Measurements from ENCODE around the gene FAM149B1. TPM values are rescaled to one million over a fixed set of nuclear protein-coding genes. Genes with fewer than 3 reads are reported as not detected.

Gene FAM149B1
- total RNA-seq, 1 donor from 2014 or later: 16.0 TPM

DNA sequence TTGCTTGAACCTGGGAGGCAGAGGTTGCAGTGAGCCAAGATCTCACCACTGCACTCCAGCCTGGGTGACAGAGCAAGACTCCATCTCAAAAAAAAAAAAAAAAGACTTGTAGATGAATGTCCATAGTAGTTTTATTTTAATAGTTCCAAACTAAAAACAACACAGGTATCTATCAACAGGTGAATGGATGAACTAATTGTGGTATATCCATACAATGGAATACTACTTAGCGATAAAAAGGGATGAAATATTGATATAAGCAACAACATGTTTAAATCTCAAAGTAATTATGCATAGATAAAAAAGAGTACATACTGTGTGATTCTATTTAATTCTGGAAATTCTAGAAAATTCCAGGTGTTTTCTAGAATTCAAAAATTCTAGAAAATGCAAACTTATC lies 122.0 kb downstream of the FAM149B1 start:
- Mint-ChIP-seq H3K27ac (no peak overlapping the region), H3K9me3 (peaks cover 9% of the 10 kb centered on the region), H3K27me3 (no peaks in the 10 kb centered on the region), H3K36me3 (ENCODE audit: low read depth) (peaks cover 3% of the 10 kb centered on the region), H3K4me1 (no peaks in the 10 kb centered on the region), H3K4me3 (no peak overlapping the region)
- TF ChIP-seq, protein P1, sequence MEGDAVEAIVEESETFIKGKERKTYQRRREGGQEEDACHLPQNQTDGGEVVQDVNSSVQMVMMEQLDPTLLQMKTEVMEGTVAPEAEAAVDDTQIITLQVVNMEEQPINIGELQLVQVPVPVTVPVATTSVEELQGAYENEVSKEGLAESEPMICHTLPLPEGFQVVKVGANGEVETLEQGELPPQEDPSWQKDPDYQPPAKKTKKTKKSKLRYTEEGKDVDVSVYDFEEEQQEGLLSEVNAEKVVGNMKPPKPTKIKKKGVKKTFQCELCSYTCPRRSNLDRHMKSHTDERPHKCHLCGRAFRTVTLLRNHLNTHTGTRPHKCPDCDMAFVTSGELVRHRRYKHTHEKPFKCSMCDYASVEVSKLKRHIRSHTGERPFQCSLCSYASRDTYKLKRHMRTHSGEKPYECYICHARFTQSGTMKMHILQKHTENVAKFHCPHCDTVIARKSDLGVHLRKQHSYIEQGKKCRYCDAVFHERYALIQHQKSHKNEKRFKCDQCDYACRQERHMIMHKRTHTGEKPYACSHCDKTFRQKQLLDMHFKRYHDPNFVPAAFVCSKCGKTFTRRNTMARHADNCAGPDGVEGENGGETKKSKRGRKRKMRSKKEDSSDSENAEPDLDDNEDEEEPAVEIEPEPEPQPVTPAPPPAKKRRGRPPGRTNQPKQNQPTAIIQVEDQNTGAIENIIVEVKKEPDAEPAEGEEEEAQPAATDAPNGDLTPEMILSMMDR (IDR thresholded peaks at IDR 0.05): no peak
- ChIA-PET CTCF (no interaction called here), POLR2A (no interaction called here)
- DNase-seq (no peak), ATAC-seq (ENCODE audit: low read depth) (no peak)
- intact Hi-C loops (cut with micrococcal nuclease): no loop called here

- no peak for DNase-seq
- TF ChIP-seq, protein P1 (IDR thresholded peaks at IDR 0.05): no peak
- Mint-ChIP-seq H3K27ac (no peak overlapping the region), H3K9me3 (peaks cover 9% of the 10 kb centered on the region), H3K4me3 (no peak overlapping the region), H3K36me3 (ENCODE audit: low read depth) (peaks cover 3% of the 10 kb centered on the region), H3K27me3 (peaks cover 2% of the 10 kb centered on the region), H3K4me1 (no peaks in the 10 kb centered on the region)
- ATAC-seq (ENCODE audit: low read depth): no peak
- ChIA-PET CTCF (interaction anchor here (0.7 kb wide), 1 partner anchor 29 kb away, joined by 3 read pairs; no protein-coding TSS in a partner anchor), POLR2A (no interaction called here)
- intact Hi-C loops (cut with micrococcal nuclease): no loop called here
Observed at GRCh38 chr10:73293461-73293860, 125.5 kb downstream of the FAM149B1 start.

Other genes with a start within 250 kb of the FAM149B1 start
- not detected in 2 replicates for gene PLA2G12B, start 213.3 kb upstream of the FAM149B1 start, total RNA-seq
- gene P4HA1, start 71.3 kb upstream of the FAM149B1 start, total RNA-seq: 19.8 and 20.5 TPM in 2 replicates
- 3.5 and 4.6 TPM in 2 replicates for gene NUDT13, start 57.7 kb upstream of the FAM149B1 start, total RNA-seq
- 31.8 and 35.0 TPM in 2 replicates for gene ECD, start 111 bp upstream of the FAM149B1 start, total RNA-seq
- 22.8 and 24.4 TPM in 2 replicates for gene DNAJC9, start 79.1 kb downstream of the FAM149B1 start, total RNA-seq
- 85.9 and 88.5 TPM in 2 replicates for gene MRPS16, start 84.5 kb downstream of the FAM149B1 start, total RNA-seq
- 1.2 and 1.7 TPM in 2 replicates for gene CFAP70, start 190.7 kb downstream of the FAM149B1 start, total RNA-seq
- 150 TPM in 2 replicates for gene ANXA7, start 245.9 kb downstream of the FAM149B1 start, total RNA-seq